ENCODE measurements around the gene RREB1. TPM values are rescaled to one million over a fixed set of nuclear protein-coding genes. Genes with fewer than 3 reads are reported as not detected.
A peak's percentile ranks its signal among the peaks of the same experiment; 100 is the strongest.

Gene RREB1
- total RNA-seq, 1 donor from 2014 or later = 15.9 TPM

DNA sequence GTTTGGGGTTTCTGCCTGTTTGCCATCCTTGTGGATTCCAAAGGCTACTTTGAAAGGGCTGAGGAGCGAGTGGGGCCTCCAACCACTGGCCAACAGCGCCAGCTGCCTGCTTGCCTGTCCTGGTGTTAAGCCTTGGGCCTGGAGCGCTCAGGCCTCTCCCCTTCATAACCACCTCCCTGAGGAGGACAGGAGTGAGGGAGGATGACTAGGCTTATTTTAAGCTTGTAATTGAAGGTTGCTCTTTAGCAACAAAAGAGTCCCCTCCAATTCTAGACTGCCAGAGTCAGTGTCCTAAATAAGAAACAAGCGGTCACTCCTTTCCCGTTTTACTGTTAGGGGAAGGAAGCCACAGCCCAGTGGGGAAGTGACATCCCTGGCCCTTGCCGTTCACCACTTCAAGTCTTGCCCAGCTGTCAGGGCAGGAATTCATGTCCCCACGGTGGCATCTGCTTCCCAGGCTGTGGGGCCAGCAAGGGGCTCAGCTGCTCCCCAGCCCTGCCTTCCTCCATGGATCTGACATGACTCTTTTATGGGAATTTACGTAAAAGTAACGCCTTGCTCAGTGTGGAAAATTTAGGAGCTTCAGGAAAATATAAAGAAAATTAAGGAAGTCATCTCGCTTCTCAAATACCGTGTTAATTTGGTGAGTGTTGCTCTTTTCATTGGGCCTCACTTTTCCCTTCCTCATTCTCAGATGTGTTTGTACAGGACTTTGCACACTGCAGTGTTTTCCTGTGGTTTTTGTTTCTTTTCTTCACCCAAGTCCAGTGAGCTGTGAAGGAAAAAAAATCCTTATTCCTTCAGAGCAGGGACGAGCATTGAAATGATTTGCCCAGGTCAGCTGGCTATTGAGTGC, 147.4 kb downstream of the RREB1 start:
- no peak overlapping the region for H3K4me3 ChIP-seq (ENCODE audit: low read depth, low read length)
- no peak for DNase-seq (ENCODE audit: low read depth)
- TF ChIP-seq, protein P1, sequence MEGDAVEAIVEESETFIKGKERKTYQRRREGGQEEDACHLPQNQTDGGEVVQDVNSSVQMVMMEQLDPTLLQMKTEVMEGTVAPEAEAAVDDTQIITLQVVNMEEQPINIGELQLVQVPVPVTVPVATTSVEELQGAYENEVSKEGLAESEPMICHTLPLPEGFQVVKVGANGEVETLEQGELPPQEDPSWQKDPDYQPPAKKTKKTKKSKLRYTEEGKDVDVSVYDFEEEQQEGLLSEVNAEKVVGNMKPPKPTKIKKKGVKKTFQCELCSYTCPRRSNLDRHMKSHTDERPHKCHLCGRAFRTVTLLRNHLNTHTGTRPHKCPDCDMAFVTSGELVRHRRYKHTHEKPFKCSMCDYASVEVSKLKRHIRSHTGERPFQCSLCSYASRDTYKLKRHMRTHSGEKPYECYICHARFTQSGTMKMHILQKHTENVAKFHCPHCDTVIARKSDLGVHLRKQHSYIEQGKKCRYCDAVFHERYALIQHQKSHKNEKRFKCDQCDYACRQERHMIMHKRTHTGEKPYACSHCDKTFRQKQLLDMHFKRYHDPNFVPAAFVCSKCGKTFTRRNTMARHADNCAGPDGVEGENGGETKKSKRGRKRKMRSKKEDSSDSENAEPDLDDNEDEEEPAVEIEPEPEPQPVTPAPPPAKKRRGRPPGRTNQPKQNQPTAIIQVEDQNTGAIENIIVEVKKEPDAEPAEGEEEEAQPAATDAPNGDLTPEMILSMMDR (conservative IDR thresholded peaks at IDR 0.05; ENCODE audit: low read depth, low read length) = no peak

GRCh38 chr6:7255918-7256317, 148.2 kb downstream of the RREB1 start:
- DNase-seq (ENCODE audit: low read depth) = no peak
- H3K4me3 ChIP-seq (ENCODE audit: low read depth, low read length) = no peak overlapping the region
- TF ChIP-seq, protein P1 (conservative IDR thresholded peaks at IDR 0.05; ENCODE audit: low read depth, low read length) = no peak

GRCh38 chr6:7256785-7257184, 149.0 kb downstream of the RREB1 start:
- no peak for DNase-seq (ENCODE audit: low read depth)
- H3K4me3 ChIP-seq (ENCODE audit: low read depth, low read length) = no peak overlapping the region
- TF ChIP-seq, protein P1 (conservative IDR thresholded peaks at IDR 0.05; ENCODE audit: low read depth, low read length) = no peak

GRCh38 chr6:7257521-7258230, 149.9 kb downstream of the RREB1 start:
- no peak for DNase-seq (ENCODE audit: low read depth)
- TF ChIP-seq, protein P1 (conservative IDR thresholded peaks at IDR 0.05; ENCODE audit: low read depth, low read length) = no peak
- H3K4me3 ChIP-seq (ENCODE audit: low read depth, low read length) = no peak overlapping the region

DNA sequence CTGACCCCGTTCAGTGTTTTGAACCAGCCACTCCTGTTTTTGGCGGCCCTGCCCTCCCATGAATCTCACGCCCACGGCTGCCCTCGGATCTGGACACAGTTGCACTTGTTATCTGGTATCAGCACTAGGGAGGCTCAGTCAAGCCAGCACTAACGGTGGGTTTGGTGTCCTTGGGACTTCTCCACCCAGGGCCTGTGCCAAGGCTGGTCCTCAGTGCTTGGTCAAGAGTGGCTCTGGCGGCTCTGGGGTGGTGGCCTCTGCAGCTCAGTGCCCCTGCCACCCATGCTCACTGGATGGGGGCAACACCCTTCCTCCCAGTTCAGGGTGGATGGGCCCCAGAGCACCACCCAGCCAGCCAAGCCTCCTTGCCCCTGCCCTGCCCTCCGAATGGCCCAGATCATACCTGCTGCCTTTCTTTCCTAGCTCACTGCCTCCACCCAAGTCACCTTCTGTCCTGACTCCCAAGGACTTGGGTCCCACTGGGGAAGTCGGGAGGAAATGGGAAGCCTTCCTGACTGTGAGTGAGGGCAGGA, 150.5 kb downstream of the RREB1 start:
- TF ChIP-seq, protein P1 (conservative IDR thresholded peaks at IDR 0.05; ENCODE audit: low read depth, low read length) = no peak
- H3K4me3 ChIP-seq (ENCODE audit: low read depth, low read length) = no peak overlapping the region
- no peak for DNase-seq (ENCODE audit: low read depth)

DNA sequence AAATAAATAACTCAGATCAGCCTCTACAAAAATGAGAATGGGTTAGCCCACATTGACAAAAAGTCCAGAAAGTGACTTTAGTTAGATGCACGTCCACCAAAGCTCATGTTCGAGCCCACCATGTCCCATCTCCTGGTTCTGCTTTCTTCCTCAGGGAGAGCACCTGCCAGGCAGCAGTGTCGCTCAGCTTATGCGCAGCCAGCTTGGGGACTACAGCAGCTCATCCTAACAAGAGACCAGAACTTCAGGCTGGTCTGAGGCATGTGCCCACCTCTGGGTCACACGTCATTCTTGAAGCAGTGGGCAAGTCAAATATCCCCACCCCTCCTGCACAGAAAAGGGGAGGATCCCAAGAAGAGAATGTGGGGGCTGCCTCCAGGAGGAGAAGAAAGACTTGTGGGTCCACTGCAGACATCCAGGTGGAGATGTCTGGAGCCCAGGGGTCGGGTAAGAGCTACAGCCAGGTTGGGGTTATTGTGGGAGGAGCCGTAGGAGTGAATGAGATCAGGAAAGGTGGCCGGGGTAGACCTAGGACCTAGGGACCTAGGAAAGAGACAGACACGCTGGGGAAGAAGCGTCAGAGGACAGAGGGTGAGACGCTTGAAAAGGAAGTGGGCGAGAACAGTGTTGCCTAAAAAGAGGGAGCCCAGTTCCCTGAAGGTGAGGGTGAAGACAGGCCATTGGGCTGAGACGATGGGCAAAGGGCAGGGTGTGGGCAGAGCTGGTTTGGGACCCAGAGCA, 152.7 kb downstream of the RREB1 start:
- DNase-seq (ENCODE audit: low read depth) = no peak
- peak overlapping the region; percentile 80 for H3K4me3 ChIP-seq (ENCODE audit: low read depth, low read length)
- TF ChIP-seq, protein P1 (conservative IDR thresholded peaks at IDR 0.05; ENCODE audit: low read depth, low read length) = no peak
